HL-60 (cell line): ENCODE measurements around the gene C9.

Experiments used
- DNase-seq, 2 experiments: peaks; one replicate each; pipeline ENCODE4 v3.0.0-alpha.2; 2010 to 2020; ENCODE audit warnings: low read depth in 1 of 2, low spot score in 1 of 2
- H3K27ac ChIP-seq: fragments of 250-450 bp; sonication (Bioruptor Pico); replicated peaks from 2 replicates; pipeline ENCODE4 v1.5.1; 2020; ENCODE audit warnings: mild to moderate bottlenecking, moderate library complexity
- H3K27me3 ChIP-seq: fragments of 250-450 bp; sonication (Bioruptor Pico); 2 replicates; pipeline ENCODE4 v1.5.1; 2021; ENCODE audit warnings: mild to moderate bottlenecking, moderate library complexity; ENCODE audit not compliant: insufficient read depth, poor library complexity, severe bottlenecking
- H3K4me3 ChIP-seq: replicated peaks from 2 replicates; pipeline ENCODE4 v1.5.1; 2011; ENCODE audit warnings: mild to moderate bottlenecking, control low read depth, low read length; ENCODE audit not compliant: insufficient read depth
- GABPA ChIP-seq: IDR thresholded peaks from 2 replicates; pipeline ENCODE4 v1.6.1; 2012; ENCODE audit warnings: low read depth
- POLR2AphosphoS5 ChIP-seq: IDR thresholded peaks from 2 replicates; pipeline ENCODE4 v1.6.1; 2012; ENCODE audit warnings: low read depth
- SPI1 ChIP-seq: IDR thresholded peaks from 2 replicates; pipeline ENCODE4 v1.6.1; 2012; ENCODE audit warnings: low read depth, mild to moderate bottlenecking, borderline replicate concordance
- TF ChIP-seq, protein P1 (sequence below): IDR thresholded peaks from 2 replicates; pipeline ENCODE4 v1.6.1; 2012; ENCODE audit warnings: low read depth; ENCODE audit not compliant: insufficient replicate concordance
- TF ChIP-seq, protein P2 (sequence below): IDR thresholded peaks from one replicate; pipeline ENCODE4 v1.5.1; 2011; ENCODE audit warnings: low read length, control low read depth, inconsistent platforms; ENCODE audit not compliant: insufficient read depth

Gene C9

DNA sequence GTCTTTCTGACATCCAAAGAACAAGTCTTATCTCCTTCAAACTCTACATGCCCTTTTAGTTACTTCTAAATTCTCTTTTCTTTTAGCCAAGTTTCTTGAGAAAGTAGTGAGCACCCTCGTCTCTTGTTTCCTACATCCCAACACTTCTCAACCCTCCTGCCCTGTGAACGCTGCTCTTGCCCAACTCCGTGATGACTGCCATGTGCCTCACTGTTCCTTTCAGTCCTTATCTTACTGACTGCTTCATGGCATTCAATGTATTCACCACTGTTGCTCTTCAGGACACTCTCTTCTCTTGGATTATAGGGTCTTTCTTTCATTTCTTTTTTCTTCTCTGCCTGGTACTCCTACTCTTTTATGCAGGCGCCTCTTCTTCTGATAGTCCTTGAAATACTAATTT is 14.8 kb downstream of the C9 start:
- TF ChIP-seq, protein P1, sequence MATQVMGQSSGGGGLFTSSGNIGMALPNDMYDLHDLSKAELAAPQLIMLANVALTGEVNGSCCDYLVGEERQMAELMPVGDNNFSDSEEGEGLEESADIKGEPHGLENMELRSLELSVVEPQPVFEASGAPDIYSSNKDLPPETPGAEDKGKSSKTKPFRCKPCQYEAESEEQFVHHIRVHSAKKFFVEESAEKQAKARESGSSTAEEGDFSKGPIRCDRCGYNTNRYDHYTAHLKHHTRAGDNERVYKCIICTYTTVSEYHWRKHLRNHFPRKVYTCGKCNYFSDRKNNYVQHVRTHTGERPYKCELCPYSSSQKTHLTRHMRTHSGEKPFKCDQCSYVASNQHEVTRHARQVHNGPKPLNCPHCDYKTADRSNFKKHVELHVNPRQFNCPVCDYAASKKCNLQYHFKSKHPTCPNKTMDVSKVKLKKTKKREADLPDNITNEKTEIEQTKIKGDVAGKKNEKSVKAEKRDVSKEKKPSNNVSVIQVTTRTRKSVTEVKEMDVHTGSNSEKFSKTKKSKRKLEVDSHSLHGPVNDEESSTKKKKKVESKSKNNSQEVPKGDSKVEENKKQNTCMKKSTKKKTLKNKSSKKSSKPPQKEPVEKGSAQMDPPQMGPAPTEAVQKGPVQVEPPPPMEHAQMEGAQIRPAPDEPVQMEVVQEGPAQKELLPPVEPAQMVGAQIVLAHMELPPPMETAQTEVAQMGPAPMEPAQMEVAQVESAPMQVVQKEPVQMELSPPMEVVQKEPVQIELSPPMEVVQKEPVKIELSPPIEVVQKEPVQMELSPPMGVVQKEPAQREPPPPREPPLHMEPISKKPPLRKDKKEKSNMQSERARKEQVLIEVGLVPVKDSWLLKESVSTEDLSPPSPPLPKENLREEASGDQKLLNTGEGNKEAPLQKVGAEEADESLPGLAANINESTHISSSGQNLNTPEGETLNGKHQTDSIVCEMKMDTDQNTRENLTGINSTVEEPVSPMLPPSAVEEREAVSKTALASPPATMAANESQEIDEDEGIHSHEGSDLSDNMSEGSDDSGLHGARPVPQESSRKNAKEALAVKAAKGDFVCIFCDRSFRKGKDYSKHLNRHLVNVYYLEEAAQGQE: no peak
- TF ChIP-seq GABPA (no peak), POLR2AphosphoS5 (no peak), SPI1 (no peak)
- TF ChIP-seq, protein P2, sequence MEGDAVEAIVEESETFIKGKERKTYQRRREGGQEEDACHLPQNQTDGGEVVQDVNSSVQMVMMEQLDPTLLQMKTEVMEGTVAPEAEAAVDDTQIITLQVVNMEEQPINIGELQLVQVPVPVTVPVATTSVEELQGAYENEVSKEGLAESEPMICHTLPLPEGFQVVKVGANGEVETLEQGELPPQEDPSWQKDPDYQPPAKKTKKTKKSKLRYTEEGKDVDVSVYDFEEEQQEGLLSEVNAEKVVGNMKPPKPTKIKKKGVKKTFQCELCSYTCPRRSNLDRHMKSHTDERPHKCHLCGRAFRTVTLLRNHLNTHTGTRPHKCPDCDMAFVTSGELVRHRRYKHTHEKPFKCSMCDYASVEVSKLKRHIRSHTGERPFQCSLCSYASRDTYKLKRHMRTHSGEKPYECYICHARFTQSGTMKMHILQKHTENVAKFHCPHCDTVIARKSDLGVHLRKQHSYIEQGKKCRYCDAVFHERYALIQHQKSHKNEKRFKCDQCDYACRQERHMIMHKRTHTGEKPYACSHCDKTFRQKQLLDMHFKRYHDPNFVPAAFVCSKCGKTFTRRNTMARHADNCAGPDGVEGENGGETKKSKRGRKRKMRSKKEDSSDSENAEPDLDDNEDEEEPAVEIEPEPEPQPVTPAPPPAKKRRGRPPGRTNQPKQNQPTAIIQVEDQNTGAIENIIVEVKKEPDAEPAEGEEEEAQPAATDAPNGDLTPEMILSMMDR: no peak
- Histone ChIP-seq H3K27ac (no peak overlapping the region), H3K27me3 (no peaks in the 10 kb centered on the region), H3K4me3 (no peak overlapping the region)
- DNase-seq: no peak

- H3K27me3 ChIP-seq: no peaks in the 10 kb centered on the region
- TF ChIP-seq, protein P1: no peak
- TF ChIP-seq SPI1 (no peak), GABPA (no peak), POLR2AphosphoS5 (no peak)
- TF ChIP-seq, protein P2: no peak
- no peak for DNase-seq
- no peak overlapping the region for H3K27ac ChIP-seq
- H3K4me3 ChIP-seq: no peak overlapping the region
Measured at GRCh38 chr5:39342460-39342859, 21.8 kb downstream of the C9 start.

DNA sequence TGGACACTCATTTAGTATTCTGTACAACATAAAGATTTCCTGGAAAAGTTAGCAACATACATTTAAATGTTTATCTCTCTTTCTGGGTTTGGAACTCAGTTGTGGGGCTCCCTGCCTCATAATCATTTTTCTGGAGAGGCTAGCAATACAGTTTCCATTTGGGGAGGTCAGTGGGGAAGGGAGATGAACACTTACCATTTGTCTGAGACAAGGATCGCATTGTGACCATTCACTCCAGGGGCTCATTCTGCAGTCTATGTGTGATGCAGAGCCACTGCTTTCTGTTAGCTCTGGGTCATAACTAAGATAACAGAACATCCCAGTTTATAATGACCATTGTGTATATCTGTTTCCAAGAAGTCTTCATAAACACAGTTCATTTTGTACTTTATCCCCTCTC is 22.4 kb downstream of the C9 start:
- no peak overlapping the region for H3K27ac ChIP-seq
- H3K27me3 ChIP-seq: no peaks in the 10 kb centered on the region
- TF ChIP-seq, protein P1: no peak
- TF ChIP-seq SPI1: no peak
- TF ChIP-seq, protein P2: no peak
- no peak for TF ChIP-seq GABPA
- no peak for TF ChIP-seq POLR2AphosphoS5
- no peak for DNase-seq
- no peak overlapping the region for H3K4me3 ChIP-seq
